Body of pancreas (tissue), 4 donors: ENCODE measurements around the gene DMD.

Experiments used
- POLR2A ChIP-seq, 3 donors: fragments of 450-650 bp; IDR thresholded peaks; one replicate each; pipeline ENCODE4 v1.6.1; 2016; ENCODE audit warnings: antibody characterized with exemption in 3 of 3, mild to moderate bottlenecking in 2 of 3
- TF ChIP-seq, protein P1 (sequence below), 7 experiments: fragments of 450-650 bp in 4 of 7; fragments of 200-600 bp in 3 of 7; sonication (generic) in 3 of 7; IDR thresholded peaks; one replicate each; pipeline ENCODE4 v1.5.1; 2016 to 2019; ENCODE audit warnings: antibody characterized with exemption in 7 of 7

- TF ChIP-seq, protein P1, sequence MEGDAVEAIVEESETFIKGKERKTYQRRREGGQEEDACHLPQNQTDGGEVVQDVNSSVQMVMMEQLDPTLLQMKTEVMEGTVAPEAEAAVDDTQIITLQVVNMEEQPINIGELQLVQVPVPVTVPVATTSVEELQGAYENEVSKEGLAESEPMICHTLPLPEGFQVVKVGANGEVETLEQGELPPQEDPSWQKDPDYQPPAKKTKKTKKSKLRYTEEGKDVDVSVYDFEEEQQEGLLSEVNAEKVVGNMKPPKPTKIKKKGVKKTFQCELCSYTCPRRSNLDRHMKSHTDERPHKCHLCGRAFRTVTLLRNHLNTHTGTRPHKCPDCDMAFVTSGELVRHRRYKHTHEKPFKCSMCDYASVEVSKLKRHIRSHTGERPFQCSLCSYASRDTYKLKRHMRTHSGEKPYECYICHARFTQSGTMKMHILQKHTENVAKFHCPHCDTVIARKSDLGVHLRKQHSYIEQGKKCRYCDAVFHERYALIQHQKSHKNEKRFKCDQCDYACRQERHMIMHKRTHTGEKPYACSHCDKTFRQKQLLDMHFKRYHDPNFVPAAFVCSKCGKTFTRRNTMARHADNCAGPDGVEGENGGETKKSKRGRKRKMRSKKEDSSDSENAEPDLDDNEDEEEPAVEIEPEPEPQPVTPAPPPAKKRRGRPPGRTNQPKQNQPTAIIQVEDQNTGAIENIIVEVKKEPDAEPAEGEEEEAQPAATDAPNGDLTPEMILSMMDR (IDR thresholded peaks at IDR 0.05): no peak
- no peak for TF ChIP-seq POLR2A (IDR thresholded peaks at IDR 0.05)
Observed at GRCh38 chrX:32893751-32894150, 317.6 kb downstream of the DMD start.
